HepG2 (cell line): ENCODE data around the gene ANKEF1. TPM values are rescaled to one million over a fixed set of nuclear protein-coding genes. Genes with fewer than 3 reads are reported as not detected.

Experiments used
- ATAC-seq: fragments of 200-7000 bp; cut with Tn5 transposase; 3 replicates; pipeline ENCODE4 v1.9.1; 2020; ENCODE audit warnings: mild to moderate bottlenecking, moderate library complexity
- BruUV-seq: library from RNA; stranded (reverse); fragments of 400-500 nt; replicated peaks from 2 replicates; lab custom pipeline; 2021; lab: Mats Ljungman, UMichigan
- CTCF ChIA-PET: fragments of 300-600 bp; formaldehyde crosslinking; extraction: SDS; loops from one replicate; lab custom pipeline; 2021; ENCODE audit warnings: low total read pairs, inconsistent platforms, low intra/inter-chr PET ratio; lab: Yijun Ruan, JAX
- POLR2A ChIA-PET: fragments of 350-600 bp; sonication (Branson Sonifier 250); formaldehyde crosslinking; loops from one replicate; lab custom pipeline; 2020; ENCODE audit warnings: antibody characterized with exemption, inconsistent platforms; lab: Yijun Ruan, JAX
- DNase-seq: peaks from one replicate; pipeline ENCODE4 v3.0.0-alpha.2; 2015; ENCODE audit warnings: low spot score
- FAIRE-seq: peaks from 3 replicates; lab custom pipeline; 2011; peaks lifted over from hg19 to GRCh38; lab: Jason Lieb, UNC
- H2AFZ ChIP-seq: one replicate; pipeline ENCODE4 v1.6.1; 2011; ENCODE audit warnings: low read length, inconsistent platforms
- H3K27ac ChIP-seq: fragments of 300-600 bp; 3 replicates; pipeline ENCODE4 v1.8.0; 2011; ENCODE audit warnings: mixed run types, mild to moderate bottlenecking, mixed read lengths, low read length, inconsistent platforms; ENCODE audit not compliant: insufficient read depth; ENCODE audit errors: extremely low read length
- H3K27me3 ChIP-seq, 2 experiments: fragments of 200-600 bp in 1 of 2; 2 replicates in 1 of 2; 3 replicates in 1 of 2; pipeline versions ENCODE4 v1.6.0 to v1.8.0; 2011; ENCODE audit warnings: low read length in 2 of 2, mild to moderate bottlenecking in 2 of 2, moderate library complexity in 2 of 2, inconsistent platforms in 1 of 2; ENCODE audit not compliant: insufficient read depth in 2 of 2, control insufficient read depth in 1 of 2
- H3K36me3 ChIP-seq, 2 experiments: fragments of 200-600 bp in 1 of 2; replicated peaks in 1 of 2; 2 replicates in 1 of 2; 3 replicates in 1 of 2; pipeline versions ENCODE4 v1.5.1 to v1.8.0; 2011; ENCODE audit warnings: low read length in 2 of 2, inconsistent platforms in 1 of 2; ENCODE audit not compliant: insufficient read depth in 2 of 2, control insufficient read depth in 1 of 2
- H3K4me1 ChIP-seq: 2 replicates; pipeline ENCODE4 v1.5.1; 2012; ENCODE audit warnings: low read length, inconsistent platforms; ENCODE audit not compliant: insufficient read depth
- H3K4me2 ChIP-seq: 2 replicates; pipeline ENCODE4 v1.6.0; 2011; ENCODE audit warnings: low read depth, low read length, inconsistent platforms
- H3K4me3 ChIP-seq, 3 experiments: fragments of 200-600 bp in 1 of 3; sonication (generic), shearing (Covaris generic) in 1 of 3; replicated peaks in 1 of 3; 2 replicates each; pipeline ENCODE4 v1.5.1; 2011 to 2016; ENCODE audit warnings: low read length in 3 of 3, inconsistent platforms in 2 of 3, low read depth in 2 of 3, mild to moderate bottlenecking in 2 of 3, control low read depth in 1 of 3, mixed read lengths in 1 of 3; ENCODE audit not compliant: insufficient read depth in 1 of 3
- H3K79me2 ChIP-seq: one replicate; pipeline ENCODE4 v1.6.1; 2011; ENCODE audit warnings: low read length, inconsistent platforms; ENCODE audit not compliant: insufficient read depth
- H3K9ac ChIP-seq: 2 replicates; pipeline ENCODE4 v1.6.0; 2011; ENCODE audit warnings: mild to moderate bottlenecking, low read depth, low read length, inconsistent platforms; ENCODE audit not compliant: insufficient read depth
- H3K9me3 ChIP-seq: 2 replicates; pipeline ENCODE4 v1.5.1; 2012; ENCODE audit warnings: mild to moderate bottlenecking, low read length
- H4K20me1 ChIP-seq: 2 replicates; pipeline ENCODE4 v1.6.0; 2011; ENCODE audit warnings: inconsistent platforms, mild to moderate bottlenecking, low read length, moderate library complexity; ENCODE audit not compliant: insufficient read depth
- ATF7-NPFF ChIP-seq: sonication (generic); formaldehyde crosslinking; IDR thresholded peaks from 2 replicates; pipeline ENCODE4 v1.8.1; 2023; ENCODE audit warnings: mild to moderate bottlenecking, low read depth, missing genetic modification reagents, moderate library complexity
- BCL3 ChIP-seq: sonication (generic); formaldehyde crosslinking; IDR thresholded peaks from 2 replicates; pipeline ENCODE4 v1.5.1; 2020; ENCODE audit warnings: mild to moderate bottlenecking, missing genetic modification reagents, moderate library complexity
- CBFB ChIP-seq: sonication (generic); formaldehyde crosslinking; IDR thresholded peaks from 2 replicates; pipeline ENCODE4 v1.4.0; 2020; ENCODE audit warnings: missing genetic modification reagents
- CHD4 ChIP-seq: fragments of 200-600 bp; sonication (generic); IDR thresholded peaks from 2 replicates; pipeline ENCODE4 v1.7.0; 2017; ENCODE audit warnings: mild to moderate bottlenecking, low read length, borderline replicate concordance
- ELF3 ChIP-seq: IDR thresholded peaks from 2 replicates; pipeline ENCODE4 v1.6.1; 2016; ENCODE audit warnings: missing genetic modification reagents, missing compliant biosample characterization
- GPBP1L1 ChIP-seq: sonication (generic); formaldehyde crosslinking; IDR thresholded peaks from 2 replicates; pipeline ENCODE4 v1.5.0; 2020; ENCODE audit warnings: mild to moderate bottlenecking, missing genetic modification reagents
- MLLT10 ChIP-seq: sonication (generic); formaldehyde crosslinking; IDR thresholded peaks from 2 replicates; pipeline ENCODE4 v1.4.0; 2020; ENCODE audit warnings: missing genetic modification reagents
- MXI1 ChIP-seq: IDR thresholded peaks from 3 replicates; pipeline ENCODE4 v1.6.1; 2012; ENCODE audit warnings: low read depth, low read length, inconsistent platforms, borderline replicate concordance
- NR2F2 ChIP-seq: IDR thresholded peaks from 2 replicates; pipeline ENCODE4 v1.6.1; 2012; ENCODE audit warnings: low read depth, inconsistent platforms, borderline replicate concordance
- RNF2 ChIP-seq: fragments of 450-650 bp; conservative IDR thresholded peaks from 2 replicates; pipeline ENCODE4 v1.6.1; 2016; ENCODE audit warnings: low read depth
- SOX5 ChIP-seq: IDR thresholded peaks from 2 replicates; pipeline ENCODE4 v1.6.1; 2016; ENCODE audit warnings: borderline replicate concordance
- ZNF589 ChIP-seq: sonication (generic); formaldehyde crosslinking; conservative IDR thresholded peaks from 2 replicates; pipeline ENCODE4 v1.8.0; 2022; ENCODE audit warnings: mild to moderate bottlenecking, moderate library complexity, missing genetic modification reagents
- ZNF839 ChIP-seq: sonication (generic); formaldehyde crosslinking; IDR thresholded peaks from 2 replicates; pipeline ENCODE4 v1.4.0; 2020; ENCODE audit warnings: missing genetic modification reagents, mild to moderate bottlenecking, borderline replicate concordance
- WGBS: methylation state at CpG from one replicate; pipeline ENCODE4 v1.1.6; 2017; ENCODE audit warnings: low lambda C conversion rate; 5-methylcytosine and 5-hydroxymethylcytosine counted together
- in situ Hi-C: cut with HindIII; loops from 2 replicates; pipeline ENCODE4 v1.10.0; 2017; ENCODE audit warnings: low pct_unique_long_range_greater_than_20kb; ENCODE audit not compliant: extremely low pct_ligation_motif_present
- intact Hi-C: fragments of 100-400 bp; cut with micrococcal nuclease; formaldehyde crosslinking; loops from one replicate; pipeline ENCODE4 v1.10.0; 2022; ENCODE audit not compliant: unreplicated experiment
- polyA plus RNA-seq, 8 experiments: library from polyadenylated mRNA; depleted of rRNA in 3 of 8; stranded (reverse) in 7 of 8; unstranded in 1 of 8; fragments of >200 nt; fragmentation: Illumina TruSeq in 4 of 8; extraction: Trizol in 4 of 8; gene quantifications; 2 replicates each; pipeline versions ENCODE4 v1.2.1 to v1.2.3, GENCODE V29; 2011 to 2016; ENCODE audit warnings: low read depth in 4 of 8, missing spikeins in 1 of 8, mixed read lengths in 1 of 8; ENCODE audit not compliant: insufficient read depth in 1 of 8
- total RNA-seq, 5 experiments: library from RNA; depleted of rRNA; stranded (reverse); fragments of >200 nt; fragmentation: Illumina TruSeq; extraction: Trizol; gene quantifications; 2 replicates each; pipeline ENCODE4 v1.2.3, GENCODE V29; 2016; ENCODE audit warnings: low read depth in 1 of 5
- TF ChIP-seq, protein P1 (sequence below): IDR thresholded peaks from 2 replicates; pipeline ENCODE4 v1.6.1; 2016; ENCODE audit warnings: low read depth, missing genetic modification reagents, missing compliant biosample characterization
- TF ChIP-seq, protein P2 (sequence below): sonication (generic); formaldehyde crosslinking; IDR thresholded peaks from 2 replicates; pipeline ENCODE4 v1.4.0; 2020; ENCODE audit warnings: mild to moderate bottlenecking, missing genetic modification reagents
- TF ChIP-seq, protein P3 (sequence below): IDR thresholded peaks from 2 replicates; pipeline ENCODE4 v1.6.1; 2016; ENCODE audit warnings: low read depth, control low read depth

The ANKEF1 gene
- total and polyA plus RNA-seq, 2 of the 13 experiments (the other 11 are each of a cell fraction or from before 2014, with no cell fraction given) = 3.1 to 8.6 TPM

DNA sequence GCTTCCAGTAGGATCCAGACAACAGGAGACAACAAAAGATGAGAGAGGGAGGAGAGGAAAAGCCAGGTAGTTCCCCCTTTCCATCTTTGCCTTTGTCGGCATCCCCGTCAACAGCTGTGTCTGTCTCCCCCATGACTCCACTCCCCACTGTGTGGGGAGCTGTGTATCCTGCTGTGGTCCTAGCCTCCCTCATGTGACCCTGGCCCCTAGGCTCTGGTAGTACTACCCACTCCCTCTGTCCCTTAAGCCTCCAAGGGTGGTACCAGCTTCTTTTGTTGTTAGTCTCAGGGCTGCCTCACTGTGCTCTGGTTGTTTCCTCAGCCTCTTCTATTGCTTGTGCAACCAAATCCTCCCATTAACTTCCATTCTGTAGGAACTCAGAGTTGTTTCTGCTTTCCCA, 28.7 kb downstream of the ANKEF1 start:
- no peaks in the 10 kb centered on the region for H4K20me1 ChIP-seq
- FAIRE-seq = no peak
- TF ChIP-seq, protein P1, sequence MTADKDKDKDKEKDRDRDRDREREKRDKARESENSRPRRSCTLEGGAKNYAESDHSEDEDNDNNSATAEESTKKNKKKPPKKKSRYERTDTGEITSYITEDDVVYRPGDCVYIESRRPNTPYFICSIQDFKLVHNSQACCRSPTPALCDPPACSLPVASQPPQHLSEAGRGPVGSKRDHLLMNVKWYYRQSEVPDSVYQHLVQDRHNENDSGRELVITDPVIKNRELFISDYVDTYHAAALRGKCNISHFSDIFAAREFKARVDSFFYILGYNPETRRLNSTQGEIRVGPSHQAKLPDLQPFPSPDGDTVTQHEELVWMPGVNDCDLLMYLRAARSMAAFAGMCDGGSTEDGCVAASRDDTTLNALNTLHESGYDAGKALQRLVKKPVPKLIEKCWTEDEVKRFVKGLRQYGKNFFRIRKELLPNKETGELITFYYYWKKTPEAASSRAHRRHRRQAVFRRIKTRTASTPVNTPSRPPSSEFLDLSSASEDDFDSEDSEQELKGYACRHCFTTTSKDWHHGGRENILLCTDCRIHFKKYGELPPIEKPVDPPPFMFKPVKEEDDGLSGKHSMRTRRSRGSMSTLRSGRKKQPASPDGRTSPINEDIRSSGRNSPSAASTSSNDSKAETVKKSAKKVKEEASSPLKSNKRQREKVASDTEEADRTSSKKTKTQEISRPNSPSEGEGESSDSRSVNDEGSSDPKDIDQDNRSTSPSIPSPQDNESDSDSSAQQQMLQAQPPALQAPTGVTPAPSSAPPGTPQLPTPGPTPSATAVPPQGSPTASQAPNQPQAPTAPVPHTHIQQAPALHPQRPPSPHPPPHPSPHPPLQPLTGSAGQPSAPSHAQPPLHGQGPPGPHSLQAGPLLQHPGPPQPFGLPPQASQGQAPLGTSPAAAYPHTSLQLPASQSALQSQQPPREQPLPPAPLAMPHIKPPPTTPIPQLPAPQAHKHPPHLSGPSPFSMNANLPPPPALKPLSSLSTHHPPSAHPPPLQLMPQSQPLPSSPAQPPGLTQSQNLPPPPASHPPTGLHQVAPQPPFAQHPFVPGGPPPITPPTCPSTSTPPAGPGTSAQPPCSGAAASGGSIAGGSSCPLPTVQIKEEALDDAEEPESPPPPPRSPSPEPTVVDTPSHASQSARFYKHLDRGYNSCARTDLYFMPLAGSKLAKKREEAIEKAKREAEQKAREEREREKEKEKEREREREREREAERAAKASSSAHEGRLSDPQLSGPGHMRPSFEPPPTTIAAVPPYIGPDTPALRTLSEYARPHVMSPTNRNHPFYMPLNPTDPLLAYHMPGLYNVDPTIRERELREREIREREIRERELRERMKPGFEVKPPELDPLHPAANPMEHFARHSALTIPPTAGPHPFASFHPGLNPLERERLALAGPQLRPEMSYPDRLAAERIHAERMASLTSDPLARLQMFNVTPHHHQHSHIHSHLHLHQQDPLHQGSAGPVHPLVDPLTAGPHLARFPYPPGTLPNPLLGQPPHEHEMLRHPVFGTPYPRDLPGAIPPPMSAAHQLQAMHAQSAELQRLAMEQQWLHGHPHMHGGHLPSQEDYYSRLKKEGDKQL (CRISPR knock-in tag) = no peak
- TF ChIP-seq MXI1 (no peak), ELF3 (CRISPR knock-in tag) (no peak), ATF7-NPFF (CRISPR knock-in tag) (no peak), NR2F2 (no peak), SOX5 (CRISPR knock-in tag) (no peak), MLLT10 (CRISPR knock-in tag) (no peak), CHD4 (no peak), BCL3 (no peak), ZNF839 (CRISPR knock-in tag) (no peak), RNF2 (no peak), GPBP1L1 (CRISPR knock-in tag) (no peak), ZNF589 (no peak), CBFB (no peak)
- TF ChIP-seq, protein P2, sequence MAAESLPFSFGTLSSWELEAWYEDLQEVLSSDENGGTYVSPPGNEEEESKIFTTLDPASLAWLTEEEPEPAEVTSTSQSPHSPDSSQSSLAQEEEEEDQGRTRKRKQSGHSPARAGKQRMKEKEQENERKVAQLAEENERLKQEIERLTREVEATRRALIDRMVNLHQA (CRISPR knock-in tag) = no peak
- TF ChIP-seq, protein P3, sequence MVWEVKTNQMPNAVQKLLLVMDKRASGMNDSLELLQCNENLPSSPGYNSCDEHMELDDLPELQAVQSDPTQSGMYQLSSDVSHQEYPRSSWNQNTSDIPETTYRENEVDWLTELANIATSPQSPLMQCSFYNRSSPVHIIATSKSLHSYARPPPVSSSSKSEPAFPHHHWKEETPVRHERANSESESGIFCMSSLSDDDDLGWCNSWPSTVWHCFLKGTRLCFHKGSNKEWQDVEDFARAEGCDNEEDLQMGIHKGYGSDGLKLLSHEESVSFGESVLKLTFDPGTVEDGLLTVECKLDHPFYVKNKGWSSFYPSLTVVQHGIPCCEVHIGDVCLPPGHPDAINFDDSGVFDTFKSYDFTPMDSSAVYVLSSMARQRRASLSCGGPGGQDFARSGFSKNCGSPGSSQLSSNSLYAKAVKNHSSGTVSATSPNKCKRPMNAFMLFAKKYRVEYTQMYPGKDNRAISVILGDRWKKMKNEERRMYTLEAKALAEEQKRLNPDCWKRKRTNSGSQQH (CRISPR knock-in tag) = no peak

More for the DNA sequence above, 28.7 kb downstream of the ANKEF1 start:
- Histone ChIP-seq H3K4me3 (no peak overlapping the region), H3K79me2 (no peaks in the 10 kb centered on the region), H3K27me3 (no peaks in the 10 kb centered on the region), H3K9me3 (no peaks in the 10 kb centered on the region), H3K36me3 (no peaks in the 10 kb centered on the region), H3K27ac (no peak overlapping the region), H3K4me2 (no peak overlapping the region), H3K4me1 (no peaks in the 10 kb centered on the region), H3K9ac (no peak overlapping the region), H2AFZ (no peak overlapping the region)
- intact Hi-C loops = no loop called here
- ChIA-PET CTCF (no interaction called here), POLR2A (no interaction called here)
- ATAC-seq (no peak), DNase-seq (no peak)
- no TSS peak for BruUV-seq
- in situ Hi-C loops = no loop called here
- WGBS = 70% methylated on average over 2 of the region's 2 CpGs
